GM10266 (cell line): ENCODE data around the gene HRAS.

ENCODE experiments used
- DNase-seq: peaks from one replicate; pipeline ENCODE4 v3.0.0; 2012; ENCODE audit errors: extremely low spot score
- CTCF ChIP-seq: IDR thresholded peaks from 2 replicates; pipeline ENCODE4 v1.5.1; 2012; ENCODE audit warnings: mild to moderate bottlenecking, low read depth; ENCODE audit not compliant: control insufficient read depth, insufficient read depth; ENCODE audit errors: missing control alignments

HRAS gene

GRCh38 chr11:494761-495536 is 40.4 kb downstream of the HRAS start:
- DNase-seq: no peak
- no peak for TF ChIP-seq CTCF

- no peak for TF ChIP-seq CTCF
- DNase-seq: peak; percentile 32
These were observed 42.7 kb downstream of the HRAS start for GRCh38 chr11:492427-493226.

GRCh38 chr11:491358-491757 is 44.0 kb downstream of the HRAS start:
- TF ChIP-seq CTCF: no peak

GRCh38 chr11:490930-491260 is 44.5 kb downstream of the HRAS start:
- DNase-seq: no peak
- no peak for TF ChIP-seq CTCF

More at GRCh38 chr11:491358-491757, 44.0 kb downstream of the HRAS start:
- DNase-seq: no peak

- TF ChIP-seq CTCF: no peak
- DNase-seq: peak; percentile 28
These were observed 45.0 kb downstream of the HRAS start for GRCh38 chr11:490186-490929.

- DNase-seq: no peak
- TF ChIP-seq CTCF: no peak
These were observed 45.7 kb downstream of the HRAS start for GRCh38 chr11:489610-490185.
